ENCODE results near the gene SLC4A2.

Gene SLC4A2

DNA sequence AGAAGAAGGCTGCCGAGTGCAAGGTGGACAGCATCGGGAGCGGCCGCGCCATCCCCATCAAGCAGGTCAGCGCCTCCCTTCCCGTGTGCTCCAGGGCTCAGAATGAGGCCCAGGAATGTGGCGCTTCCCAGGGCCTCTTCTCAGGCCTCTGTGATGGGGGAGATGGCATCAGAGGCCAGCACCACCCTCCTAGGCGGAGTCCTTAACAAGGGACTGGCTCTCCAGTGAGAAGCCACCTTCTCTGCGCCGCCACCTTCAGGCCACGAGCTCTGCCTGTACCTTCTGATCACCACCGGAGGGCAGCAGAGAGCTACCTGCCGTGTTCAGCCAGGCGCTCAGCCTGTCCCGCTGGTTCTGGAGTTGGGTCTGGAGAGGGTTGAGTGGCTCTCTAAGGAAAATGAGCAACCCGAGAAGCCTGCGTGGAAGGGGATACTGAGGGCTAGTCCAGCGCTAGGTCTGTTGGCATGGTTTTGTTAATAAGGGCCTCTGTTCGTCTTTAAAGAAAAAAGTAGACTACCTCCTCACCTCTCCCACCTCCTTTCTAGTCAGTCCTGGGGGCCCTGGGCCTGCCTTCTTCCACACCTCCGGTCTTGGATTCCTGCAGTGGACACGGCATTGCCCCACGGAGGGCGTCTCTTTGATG, 64.6 kb downstream of the SLC4A2 start (continued):
- TF ChIP-seq, protein P1, sequence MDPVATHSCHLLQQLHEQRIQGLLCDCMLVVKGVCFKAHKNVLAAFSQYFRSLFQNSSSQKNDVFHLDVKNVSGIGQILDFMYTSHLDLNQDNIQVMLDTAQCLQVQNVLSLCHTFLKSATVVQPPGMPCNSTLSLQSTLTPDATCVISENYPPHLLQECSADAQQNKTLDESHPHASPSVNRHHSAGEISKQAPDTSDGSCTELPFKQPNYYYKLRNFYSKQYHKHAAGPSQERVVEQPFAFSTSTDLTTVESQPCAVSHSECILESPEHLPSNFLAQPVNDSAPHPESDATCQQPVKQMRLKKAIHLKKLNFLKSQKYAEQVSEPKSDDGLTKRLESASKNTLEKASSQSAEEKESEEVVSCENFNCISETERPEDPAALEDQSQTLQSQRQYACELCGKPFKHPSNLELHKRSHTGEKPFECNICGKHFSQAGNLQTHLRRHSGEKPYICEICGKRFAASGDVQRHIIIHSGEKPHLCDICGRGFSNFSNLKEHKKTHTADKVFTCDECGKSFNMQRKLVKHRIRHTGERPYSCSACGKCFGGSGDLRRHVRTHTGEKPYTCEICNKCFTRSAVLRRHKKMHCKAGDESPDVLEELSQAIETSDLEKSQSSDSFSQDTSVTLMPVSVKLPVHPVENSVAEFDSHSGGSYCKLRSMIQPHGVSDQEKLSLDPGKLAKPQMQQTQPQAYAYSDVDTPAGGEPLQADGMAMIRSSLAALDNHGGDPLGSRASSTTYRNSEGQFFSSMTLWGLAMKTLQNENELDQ (tag by site-specific recombination; IDR thresholded peaks at IDR 0.05; ENCODE audit: low read depth), result no peak
- TF ChIP-seq ZNF629 (tag by site-specific recombination; IDR thresholded peaks at IDR 0.05) (no peak; the same call in none of the 2 replicates), ZNF391 (tag by site-specific recombination; IDR thresholded peaks at IDR 0.05; ENCODE audit: borderline replicate concordance, low read depth) (peak; percentile 44; the same call in 1 of the 2 replicates), REPIN1 (tag by site-specific recombination; IDR thresholded peaks at IDR 0.05; ENCODE audit: low read depth) (no peak), ZNF214 (tag by site-specific recombination; IDR thresholded peaks at IDR 0.05; ENCODE audit: borderline replicate concordance) (no peak), ZNF449 (tag by site-specific recombination; IDR thresholded peaks at IDR 0.05) (no peak), ZSCAN30 (tag by site-specific recombination; IDR thresholded peaks at IDR 0.05) (peak; percentile 74), ZNF501 (tag by site-specific recombination; IDR thresholded peaks at IDR 0.05) (peak; percentile 64; the same call in 1 of the 2 replicates), ZNF558 (tag by site-specific recombination; IDR thresholded peaks at IDR 0.05) (no peak), GLIS2 (tag by site-specific recombination; IDR thresholded peaks at IDR 0.05) (no peak), ZBTB20 (tag by site-specific recombination; IDR thresholded peaks at IDR 0.05) (peak; percentile 15; the same call in 1 of the 2 replicates), ZNF239 (tag by site-specific recombination; IDR thresholded peaks at IDR 0.05) (no peak), ZNF140 (tag by site-specific recombination; IDR thresholded peaks at IDR 0.05) (no peak), ZNF843 (tag by site-specific recombination; IDR thresholded peaks at IDR 0.05) (no peak), SP7 (tag by site-specific recombination; IDR thresholded peaks at IDR 0.05) (0 out of 2 replicates have a peak, but pooled peaks have one; percentile 24), ZNF660 (tag by site-specific recombination; IDR thresholded peaks at IDR 0.05) (peak; percentile 84), ZNF175 (tag by site-specific recombination; IDR thresholded peaks at IDR 0.05) (no peak), ZNF174 (tag by site-specific recombination; IDR thresholded peaks at IDR 0.05) (no peak), ZNF701 (tag by site-specific recombination; IDR thresholded peaks at IDR 0.05) (no peak), FEZF1 (tag by site-specific recombination; IDR thresholded peaks at IDR 0.05) (no peak), ZNF747 (tag by site-specific recombination; IDR thresholded peaks at IDR 0.05) (no peak), ZNF37A (tag by site-specific recombination; IDR thresholded peaks at IDR 0.05) (no peak)
- TF ChIP-seq, protein P2, sequence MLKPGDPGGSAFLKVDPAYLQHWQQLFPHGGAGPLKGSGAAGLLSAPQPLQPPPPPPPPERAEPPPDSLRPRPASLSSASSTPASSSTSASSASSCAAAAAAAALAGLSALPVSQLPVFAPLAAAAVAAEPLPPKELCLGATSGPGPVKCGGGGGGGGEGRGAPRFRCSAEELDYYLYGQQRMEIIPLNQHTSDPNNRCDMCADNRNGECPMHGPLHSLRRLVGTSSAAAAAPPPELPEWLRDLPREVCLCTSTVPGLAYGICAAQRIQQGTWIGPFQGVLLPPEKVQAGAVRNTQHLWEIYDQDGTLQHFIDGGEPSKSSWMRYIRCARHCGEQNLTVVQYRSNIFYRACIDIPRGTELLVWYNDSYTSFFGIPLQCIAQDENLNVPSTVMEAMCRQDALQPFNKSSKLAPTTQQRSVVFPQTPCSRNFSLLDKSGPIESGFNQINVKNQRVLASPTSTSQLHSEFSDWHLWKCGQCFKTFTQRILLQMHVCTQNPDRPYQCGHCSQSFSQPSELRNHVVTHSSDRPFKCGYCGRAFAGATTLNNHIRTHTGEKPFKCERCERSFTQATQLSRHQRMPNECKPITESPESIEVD (tag by site-specific recombination; IDR thresholded peaks at IDR 0.05), result no peak
- TF ChIP-seq, protein P3, sequence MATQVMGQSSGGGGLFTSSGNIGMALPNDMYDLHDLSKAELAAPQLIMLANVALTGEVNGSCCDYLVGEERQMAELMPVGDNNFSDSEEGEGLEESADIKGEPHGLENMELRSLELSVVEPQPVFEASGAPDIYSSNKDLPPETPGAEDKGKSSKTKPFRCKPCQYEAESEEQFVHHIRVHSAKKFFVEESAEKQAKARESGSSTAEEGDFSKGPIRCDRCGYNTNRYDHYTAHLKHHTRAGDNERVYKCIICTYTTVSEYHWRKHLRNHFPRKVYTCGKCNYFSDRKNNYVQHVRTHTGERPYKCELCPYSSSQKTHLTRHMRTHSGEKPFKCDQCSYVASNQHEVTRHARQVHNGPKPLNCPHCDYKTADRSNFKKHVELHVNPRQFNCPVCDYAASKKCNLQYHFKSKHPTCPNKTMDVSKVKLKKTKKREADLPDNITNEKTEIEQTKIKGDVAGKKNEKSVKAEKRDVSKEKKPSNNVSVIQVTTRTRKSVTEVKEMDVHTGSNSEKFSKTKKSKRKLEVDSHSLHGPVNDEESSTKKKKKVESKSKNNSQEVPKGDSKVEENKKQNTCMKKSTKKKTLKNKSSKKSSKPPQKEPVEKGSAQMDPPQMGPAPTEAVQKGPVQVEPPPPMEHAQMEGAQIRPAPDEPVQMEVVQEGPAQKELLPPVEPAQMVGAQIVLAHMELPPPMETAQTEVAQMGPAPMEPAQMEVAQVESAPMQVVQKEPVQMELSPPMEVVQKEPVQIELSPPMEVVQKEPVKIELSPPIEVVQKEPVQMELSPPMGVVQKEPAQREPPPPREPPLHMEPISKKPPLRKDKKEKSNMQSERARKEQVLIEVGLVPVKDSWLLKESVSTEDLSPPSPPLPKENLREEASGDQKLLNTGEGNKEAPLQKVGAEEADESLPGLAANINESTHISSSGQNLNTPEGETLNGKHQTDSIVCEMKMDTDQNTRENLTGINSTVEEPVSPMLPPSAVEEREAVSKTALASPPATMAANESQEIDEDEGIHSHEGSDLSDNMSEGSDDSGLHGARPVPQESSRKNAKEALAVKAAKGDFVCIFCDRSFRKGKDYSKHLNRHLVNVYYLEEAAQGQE (tag by site-specific recombination; IDR thresholded peaks at IDR 0.05), result no peak
- TF ChIP-seq, protein P4, sequence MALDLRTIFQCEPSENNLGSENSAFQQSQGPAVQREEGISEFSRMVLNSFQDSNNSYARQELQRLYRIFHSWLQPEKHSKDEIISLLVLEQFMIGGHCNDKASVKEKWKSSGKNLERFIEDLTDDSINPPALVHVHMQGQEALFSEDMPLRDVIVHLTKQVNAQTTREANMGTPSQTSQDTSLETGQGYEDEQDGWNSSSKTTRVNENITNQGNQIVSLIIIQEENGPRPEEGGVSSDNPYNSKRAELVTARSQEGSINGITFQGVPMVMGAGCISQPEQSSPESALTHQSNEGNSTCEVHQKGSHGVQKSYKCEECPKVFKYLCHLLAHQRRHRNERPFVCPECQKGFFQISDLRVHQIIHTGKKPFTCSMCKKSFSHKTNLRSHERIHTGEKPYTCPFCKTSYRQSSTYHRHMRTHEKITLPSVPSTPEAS (tag by site-specific recombination; IDR thresholded peaks at IDR 0.05), result no peak
- TF ChIP-seq, protein P5, sequence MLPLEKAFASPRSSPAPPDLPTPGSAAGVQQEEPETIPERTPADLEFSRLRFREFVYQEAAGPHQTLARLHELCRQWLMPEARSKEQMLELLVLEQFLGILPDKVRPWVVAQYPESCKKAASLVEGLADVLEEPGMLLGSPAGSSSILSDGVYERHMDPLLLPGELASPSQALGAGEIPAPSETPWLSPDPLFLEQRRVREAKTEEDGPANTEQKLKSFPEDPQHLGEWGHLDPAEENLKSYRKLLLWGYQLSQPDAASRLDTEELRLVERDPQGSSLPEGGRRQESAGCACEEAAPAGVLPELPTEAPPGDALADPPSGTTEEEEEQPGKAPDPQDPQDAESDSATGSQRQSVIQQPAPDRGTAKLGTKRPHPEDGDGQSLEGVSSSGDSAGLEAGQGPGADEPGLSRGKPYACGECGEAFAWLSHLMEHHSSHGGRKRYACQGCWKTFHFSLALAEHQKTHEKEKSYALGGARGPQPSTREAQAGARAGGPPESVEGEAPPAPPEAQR (tag by site-specific recombination; IDR thresholded peaks at IDR 0.05), result no peak
- TF ChIP-seq, protein P6, sequence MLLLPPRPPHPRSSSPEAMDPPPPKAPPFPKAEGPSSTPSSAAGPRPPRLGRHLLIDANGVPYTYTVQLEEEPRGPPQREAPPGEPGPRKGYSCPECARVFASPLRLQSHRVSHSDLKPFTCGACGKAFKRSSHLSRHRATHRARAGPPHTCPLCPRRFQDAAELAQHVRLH (tag by site-specific recombination; IDR thresholded peaks at IDR 0.05), result no peak
